GM23338 (cell line): ENCODE results near the gene KCTD13.

Experiments used
- CTCF ChIP-seq, 2 experiments: fragments of 200-600 bp in 1 of 2; sonication (generic) in 1 of 2; conservative IDR thresholded peaks; 2 replicates each; pipeline versions ENCODE4 v1.5.1 to v1.6.1; 2016 to 2017; ENCODE audit warnings: antibody characterized with exemption in 2 of 2, low read depth in 2 of 2, mild to moderate bottlenecking in 2 of 2, moderate library complexity in 1 of 2
- EZH2 ChIP-seq: fragments of 200-600 bp; sonication (generic); IDR thresholded peaks from one replicate; pipeline ENCODE4 v1.8.0; 2017; ENCODE audit warnings: antibody characterized with exemption, mild to moderate bottlenecking, low read depth; ENCODE audit not compliant: unreplicated experiment
- JUNB ChIP-seq: IDR thresholded peaks from one replicate; pipeline ENCODE4 v1.6.1; 2016; ENCODE audit warnings: antibody characterized with exemption; ENCODE audit not compliant: unreplicated experiment
- POLR2AphosphoS5 ChIP-seq: IDR thresholded peaks from 2 replicates; pipeline ENCODE4 v1.6.1; 2016; ENCODE audit warnings: antibody characterized with exemption, low read depth
- REST ChIP-seq: IDR thresholded peaks from one replicate; pipeline ENCODE4 v1.6.1; 2018; ENCODE audit warnings: antibody characterized with exemption; ENCODE audit not compliant: unreplicated experiment

DNA sequence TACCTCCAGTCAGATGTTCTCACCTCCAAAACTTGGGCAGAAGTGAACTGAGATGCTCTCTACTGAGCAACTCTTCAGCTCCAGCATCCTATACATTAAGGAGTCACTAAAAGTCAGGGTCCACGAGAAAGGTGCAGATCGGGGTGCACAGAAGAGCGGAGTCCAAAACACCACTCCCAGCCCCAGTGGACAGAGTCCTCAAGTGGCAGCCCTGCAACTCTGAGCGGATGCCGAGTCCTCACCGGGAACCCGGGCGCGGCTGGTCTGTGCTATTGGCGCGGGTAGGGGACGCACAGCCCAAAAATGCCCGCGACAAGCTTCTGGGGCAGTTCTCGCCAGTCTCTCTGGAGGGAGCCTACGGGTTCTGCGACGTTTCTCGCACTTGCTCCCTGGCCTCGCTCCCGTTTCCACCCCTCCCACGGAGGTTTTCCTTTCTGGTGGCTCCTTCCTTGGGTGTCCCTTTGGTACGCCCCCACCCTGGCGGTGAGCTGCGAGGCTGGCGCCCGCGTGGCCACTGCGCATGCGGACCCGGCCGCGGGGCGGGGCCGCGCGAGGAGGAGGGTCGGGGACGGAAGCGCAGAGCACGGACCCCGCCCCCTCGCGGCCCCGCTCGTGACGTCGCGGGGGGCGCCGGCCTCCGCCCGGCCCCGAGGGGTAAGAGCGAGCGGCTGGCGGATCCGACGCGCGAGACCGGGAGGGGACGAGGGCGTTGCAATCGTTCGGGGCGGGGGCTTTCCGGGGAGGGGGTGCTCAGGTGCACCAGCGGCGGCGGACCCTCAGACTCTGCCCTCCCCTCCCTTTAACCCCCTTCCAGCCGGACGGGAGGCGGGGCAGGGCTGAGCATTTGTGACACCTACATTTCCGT lies 35.7 kb upstream of the KCTD13 start, which contains the start of gene TMEM219:
- TF ChIP-seq POLR2AphosphoS5, result peak; percentile 85
- TF ChIP-seq REST, result no peak
- no peak for TF ChIP-seq JUNB
- no peak for TF ChIP-seq EZH2
- TF ChIP-seq CTCF (conservative IDR thresholded peaks at IDR 0.05; ENCODE audit: low read depth in 2 of 2), result peak; percentile 3 to 17; a peak in 1 of 4 replicates
